ENCODE measurements around the gene ARID3A.

ARID3A gene

DNA sequence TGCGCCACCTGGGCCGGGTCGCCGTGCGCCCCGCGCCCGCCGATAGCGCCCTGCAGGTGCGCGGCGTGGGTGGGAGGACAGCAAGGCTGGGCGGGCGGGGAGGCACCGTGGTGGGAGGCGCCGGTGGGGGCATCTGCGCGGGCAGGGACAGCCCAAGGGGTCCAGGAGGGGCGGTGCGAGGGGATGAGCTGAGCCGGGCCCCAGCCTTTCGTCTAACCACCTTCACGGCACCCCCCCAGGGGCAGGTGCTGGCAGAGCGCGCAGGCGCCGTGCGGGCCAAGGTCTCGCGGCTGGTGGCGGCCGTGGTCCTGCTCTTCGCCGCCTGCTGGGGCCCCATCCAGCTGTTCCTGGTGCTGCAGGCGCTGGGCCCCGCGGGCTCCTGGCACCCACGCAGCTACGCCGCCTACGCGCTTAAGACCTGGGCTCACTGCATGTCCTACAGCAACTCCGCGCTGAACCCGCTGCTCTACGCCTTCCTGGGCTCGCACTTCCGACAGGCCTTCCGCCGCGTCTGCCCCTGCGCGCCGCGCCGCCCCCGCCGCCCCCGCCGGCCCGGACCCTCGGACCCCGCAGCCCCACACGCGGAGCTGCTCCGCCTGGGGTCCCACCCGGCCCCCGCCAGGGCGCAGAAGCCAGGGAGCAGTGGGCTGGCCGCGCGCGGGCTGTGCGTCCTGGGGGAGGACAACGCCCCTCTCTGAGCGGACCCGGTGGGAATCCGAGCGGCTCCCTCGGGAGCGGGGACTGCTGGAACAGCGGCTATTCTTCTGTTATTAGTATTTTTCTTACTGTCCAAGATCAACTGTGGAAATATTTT is 5.6 kb upstream of the ARID3A start:
- no peaks in the 10 kb centered on the region for H3K36me3 ChIP-seq (replicated peaks)
- H3K27ac ChIP-seq = no peak overlapping the region
- TF ChIP-seq, protein P1, sequence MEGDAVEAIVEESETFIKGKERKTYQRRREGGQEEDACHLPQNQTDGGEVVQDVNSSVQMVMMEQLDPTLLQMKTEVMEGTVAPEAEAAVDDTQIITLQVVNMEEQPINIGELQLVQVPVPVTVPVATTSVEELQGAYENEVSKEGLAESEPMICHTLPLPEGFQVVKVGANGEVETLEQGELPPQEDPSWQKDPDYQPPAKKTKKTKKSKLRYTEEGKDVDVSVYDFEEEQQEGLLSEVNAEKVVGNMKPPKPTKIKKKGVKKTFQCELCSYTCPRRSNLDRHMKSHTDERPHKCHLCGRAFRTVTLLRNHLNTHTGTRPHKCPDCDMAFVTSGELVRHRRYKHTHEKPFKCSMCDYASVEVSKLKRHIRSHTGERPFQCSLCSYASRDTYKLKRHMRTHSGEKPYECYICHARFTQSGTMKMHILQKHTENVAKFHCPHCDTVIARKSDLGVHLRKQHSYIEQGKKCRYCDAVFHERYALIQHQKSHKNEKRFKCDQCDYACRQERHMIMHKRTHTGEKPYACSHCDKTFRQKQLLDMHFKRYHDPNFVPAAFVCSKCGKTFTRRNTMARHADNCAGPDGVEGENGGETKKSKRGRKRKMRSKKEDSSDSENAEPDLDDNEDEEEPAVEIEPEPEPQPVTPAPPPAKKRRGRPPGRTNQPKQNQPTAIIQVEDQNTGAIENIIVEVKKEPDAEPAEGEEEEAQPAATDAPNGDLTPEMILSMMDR (IDR thresholded peaks at IDR 0.05; ENCODE audit: low read depth, low read length, missing control alignments) = no peak
- in situ Hi-C loops (cut with HindIII; ENCODE audit: low pct_ligation_motif_present, low sequenced_read_pairs) = no loop called here
- peaks cover 31% of the 10 kb centered on the region for H3K27me3 ChIP-seq (replicated peaks)
- H3K4me3 ChIP-seq (ENCODE audit: low read depth, low read length) = peak overlapping the region; percentile 12
- no peak for DNase-seq

GRCh38 chr19:924553-925086 is 1.2 kb upstream of the ARID3A start:
- TF ChIP-seq, protein P1 (IDR thresholded peaks at IDR 0.05; ENCODE audit: low read depth, low read length, missing control alignments) = no peak
- peaks cover 1% of the 10 kb centered on the region for H3K36me3 ChIP-seq (replicated peaks)
- peaks cover 7% of the 10 kb centered on the region for H3K27me3 ChIP-seq (replicated peaks)
- no peak for DNase-seq
- in situ Hi-C loops (cut with HindIII; ENCODE audit: low pct_ligation_motif_present, low sequenced_read_pairs) = no loop called here
- H3K27ac ChIP-seq = no peak overlapping the region
- peak overlapping the region; percentile 82 for H3K4me3 ChIP-seq (ENCODE audit: low read depth, low read length)

DNA sequence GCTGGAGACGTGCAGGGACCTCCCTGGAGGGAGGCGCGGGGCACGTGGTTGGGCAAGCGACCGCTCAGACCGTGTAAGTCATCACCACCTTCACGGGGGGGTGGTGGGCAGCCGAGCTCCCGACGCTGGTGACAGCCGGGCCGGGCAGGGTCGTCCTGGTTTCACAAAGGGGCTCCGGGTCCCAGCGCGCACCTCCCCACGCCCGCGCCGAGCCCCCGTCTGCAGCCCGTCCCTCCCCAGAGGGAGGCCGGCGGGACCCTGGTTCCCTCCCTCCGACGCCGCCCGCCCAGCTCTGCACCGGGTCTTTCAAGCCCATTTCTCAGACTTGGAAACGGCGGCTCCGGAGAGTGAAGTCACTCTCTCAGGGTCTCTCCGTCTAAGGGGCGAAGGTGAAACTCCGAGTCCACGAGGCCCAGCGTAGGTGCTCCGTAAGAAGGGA is 729 bp upstream of the ARID3A start:
- peak overlapping the region; percentile 82 for H3K4me3 ChIP-seq (ENCODE audit: low read depth, low read length)

GRCh38 chr19:926323-926588 is 421 bp downstream of the ARID3A start:
- in situ Hi-C loops (cut with HindIII; ENCODE audit: low pct_ligation_motif_present, low sequenced_read_pairs) = no loop called here
- DNase-seq = no peak
- peak overlapping the region; percentile 21 for H3K27ac ChIP-seq
- no peaks in the 10 kb centered on the region for H3K27me3 ChIP-seq (replicated peaks)
- peak overlapping the region; percentile 82 for H3K4me3 ChIP-seq (ENCODE audit: low read depth, low read length)
- peaks cover 9% of the 10 kb centered on the region for H3K36me3 ChIP-seq (replicated peaks)
- TF ChIP-seq, protein P1 (IDR thresholded peaks at IDR 0.05; ENCODE audit: low read depth, low read length, missing control alignments) = no peak

More for the DNA sequence above, 729 bp upstream of the ARID3A start:
- Histone ChIP-seq H3K27ac (peak overlapping the region; percentile 89), H3K36me3 (replicated peaks) (peaks cover 4% of the 10 kb centered on the region), H3K27me3 (replicated peaks) (peaks cover 2% of the 10 kb centered on the region)
- in situ Hi-C loops (cut with HindIII; ENCODE audit: low pct_ligation_motif_present, low sequenced_read_pairs) = no loop called here
- TF ChIP-seq, protein P1 (IDR thresholded peaks at IDR 0.05; ENCODE audit: low read depth, low read length, missing control alignments) = no peak
- DNase-seq = peak; percentile 48

- TF ChIP-seq, protein P1 (IDR thresholded peaks at IDR 0.05; ENCODE audit: low read depth, low read length, missing control alignments) = no peak
- H3K4me3 ChIP-seq (ENCODE audit: low read depth, low read length) = peak overlapping the region; percentile 82
- in situ Hi-C loops (cut with HindIII; ENCODE audit: low pct_ligation_motif_present, low sequenced_read_pairs) = no loop called here
- DNase-seq = peak; percentile 28
- peaks cover 9% of the 10 kb centered on the region for H3K36me3 ChIP-seq (replicated peaks)
- H3K27ac ChIP-seq = no peak overlapping the region
- no peaks in the 10 kb centered on the region for H3K27me3 ChIP-seq (replicated peaks)
These were observed 935 bp downstream of the ARID3A start for GRCh38 chr19:926589-927350.
